ENCODE measurements around the gene SLPI. TPM values are rescaled to one million over a fixed set of nuclear protein-coding genes. Genes with fewer than 3 reads are reported as not detected.

Gene SLPI, protein sequence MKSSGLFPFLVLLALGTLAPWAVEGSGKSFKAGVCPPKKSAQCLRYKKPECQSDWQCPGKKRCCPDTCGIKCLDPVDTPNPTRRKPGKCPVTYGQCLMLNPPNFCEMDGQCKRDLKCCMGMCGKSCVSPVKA
- total RNA-seq (2014; rRNA removed) (186 and 207 TPM in 2 replicates), Bru-seq, nascent RNA (percentile 96 among the genes with signal in this experiment), BruChase-seq, experiment 1, labeled RNA remaining after a 6-hour chase (percentile 91 among the genes with signal in this experiment), BruChase-seq, experiment 2, labeled RNA remaining after a 2-hour chase (percentile 91 among the genes with signal in this experiment)
- long read RNA-seq, transcript SLPI-201 (4 exons, 596 nt), result major isoform, 33 of 49 reads
- long read RNA-seq, partial matches to known transcripts, result 15 of 49 reads
- long read RNA-seq, other reads (novel, unspliced or antisense), result 1 of 49 reads

- peak within 1 kb of the TSS; percentile 86 for H3K27ac ChIP-seq (ENCODE audit: low read length)
- ChIA-PET POLR2A (ENCODE audit: unreplicated experiment) (interaction anchor here (0.6 to 0.7 kb wide), 2 partner anchors 36 to 733 kb away, joined by 7 to 16 read pairs; no protein-coding TSS in a partner anchor), CTCF (interaction anchor here (0.5 to 0.7 kb wide), 4 partner anchors 40 to 243 kb away, joined by 3 to 5 read pairs (median 3); no protein-coding TSS in a partner anchor)
- H3F3A ChIP-seq (ENCODE audit: low read length, unreplicated experiment), result no peaks in the 10 kb centered on the region
- H3K9me2 ChIP-seq (replicated peaks; ENCODE audit: low read length), result no peaks in the 10 kb centered on the region
- ATAC-seq (peak; percentile 82), DNase-seq (peak; percentile 98)
- H3K4me1 ChIP-seq (ENCODE audit: insufficient read depth, low read length), result peaks cover 38% of the 10 kb centered on the region
- H3K9ac ChIP-seq (ENCODE audit: low read length), result peak within 1 kb of the TSS; percentile 27
- no peaks in the 10 kb centered on the region for H3K9me3 ChIP-seq (ENCODE audit: low read length)
- H4K20me1 ChIP-seq (ENCODE audit: low read length), result no peaks in the 10 kb centered on the region
- H3K79me2 ChIP-seq (ENCODE audit: low read length), result 0 out of 2 replicates have a peak, but pooled peaks cover 6% of the 10 kb centered on the region
- H3K4me3 ChIP-seq (ENCODE audit: low read length), result peak within 1 kb of the TSS; percentile 58
- H3K27me3 ChIP-seq (ENCODE audit: low read length), result no peaks in the 10 kb centered on the region
- TF ChIP-seq EZH2 (IDR thresholded peaks at IDR 0.05; ENCODE audit: low read length, unreplicated experiment), result no peak
- TF ChIP-seq, protein P1, sequence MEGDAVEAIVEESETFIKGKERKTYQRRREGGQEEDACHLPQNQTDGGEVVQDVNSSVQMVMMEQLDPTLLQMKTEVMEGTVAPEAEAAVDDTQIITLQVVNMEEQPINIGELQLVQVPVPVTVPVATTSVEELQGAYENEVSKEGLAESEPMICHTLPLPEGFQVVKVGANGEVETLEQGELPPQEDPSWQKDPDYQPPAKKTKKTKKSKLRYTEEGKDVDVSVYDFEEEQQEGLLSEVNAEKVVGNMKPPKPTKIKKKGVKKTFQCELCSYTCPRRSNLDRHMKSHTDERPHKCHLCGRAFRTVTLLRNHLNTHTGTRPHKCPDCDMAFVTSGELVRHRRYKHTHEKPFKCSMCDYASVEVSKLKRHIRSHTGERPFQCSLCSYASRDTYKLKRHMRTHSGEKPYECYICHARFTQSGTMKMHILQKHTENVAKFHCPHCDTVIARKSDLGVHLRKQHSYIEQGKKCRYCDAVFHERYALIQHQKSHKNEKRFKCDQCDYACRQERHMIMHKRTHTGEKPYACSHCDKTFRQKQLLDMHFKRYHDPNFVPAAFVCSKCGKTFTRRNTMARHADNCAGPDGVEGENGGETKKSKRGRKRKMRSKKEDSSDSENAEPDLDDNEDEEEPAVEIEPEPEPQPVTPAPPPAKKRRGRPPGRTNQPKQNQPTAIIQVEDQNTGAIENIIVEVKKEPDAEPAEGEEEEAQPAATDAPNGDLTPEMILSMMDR (conservative IDR thresholded peaks at IDR 0.05; ENCODE audit: low read depth, low read length), result no peak
- TF ChIP-seq EZH2phosphoT487 (IDR thresholded peaks at IDR 0.05; ENCODE audit: borderline replicate concordance, low read length), result no peak
- peak within 1 kb of the TSS; percentile 22 for H2AFZ ChIP-seq (ENCODE audit: low read length)
- intact Hi-C loops (cut with micrococcal nuclease), result loop anchor here (2.0 kb wide), 1 partner anchor 36 kb away; no protein-coding TSS in a partner anchor
- H3K36me3 ChIP-seq (ENCODE audit: low read depth, low read length), result no peaks in the 10 kb centered on the region
- H3K4me2 ChIP-seq (ENCODE audit: low read length), result peak within 1 kb of the TSS; percentile 87
- TSS peak; percentile 85 for BruUV-seq (replicated peaks)
These were observed at the start of gene SLPI for GRCh38 chr20:45254383-45255262. SLPI (minus strand) TSS chr20:45254564; CDS start chr20:45254543, 21 bp downstream.

- no peak for TF ChIP-seq EZH2phosphoT487 (IDR thresholded peaks at IDR 0.05; ENCODE audit: borderline replicate concordance, low read length)
- TF ChIP-seq EZH2 (IDR thresholded peaks at IDR 0.05; ENCODE audit: low read length, unreplicated experiment), result no peak
- TF ChIP-seq, protein P1 (conservative IDR thresholded peaks at IDR 0.05; ENCODE audit: low read depth, low read length), result no peak
- DNase-seq, result no peak
- CTCF ChIA-PET, result no interaction called here
- Histone ChIP-seq H3K4me1 (ENCODE audit: insufficient read depth, low read length) (no peaks in the 10 kb centered on the region), H3K36me3 (ENCODE audit: low read depth, low read length) (no peaks in the 10 kb centered on the region), H3F3A (ENCODE audit: low read length, unreplicated experiment) (no peaks in the 10 kb centered on the region), H3K9ac (ENCODE audit: low read length) (no peak overlapping the region), H3K4me2 (ENCODE audit: low read length) (no peak overlapping the region), H3K9me3 (ENCODE audit: low read length) (no peaks in the 10 kb centered on the region), H4K20me1 (ENCODE audit: low read length) (no peaks in the 10 kb centered on the region), H2AFZ (ENCODE audit: low read length) (no peak overlapping the region), H3K9me2 (replicated peaks; ENCODE audit: low read length) (no peaks in the 10 kb centered on the region), H3K27me3 (ENCODE audit: low read length) (no peaks in the 10 kb centered on the region), H3K27ac (ENCODE audit: low read length) (no peak overlapping the region), H3K79me2 (ENCODE audit: low read length) (no peaks in the 10 kb centered on the region), H3K4me3 (ENCODE audit: low read length) (no peak overlapping the region)
- intact Hi-C loops (cut with micrococcal nuclease), result no loop called here
- POLR2A ChIA-PET (ENCODE audit: unreplicated experiment), result interaction anchor here (0.5 kb wide), 1 partner anchor 227 kb away, joined by 3 read pairs; no protein-coding TSS in a partner anchor
- ATAC-seq, result no peak
- no TSS peak for BruUV-seq (replicated peaks)
These were observed 49.5 kb upstream of the SLPI start for GRCh38 chr20:45303586-45304463.
